ENCODE results near the gene ASIC4.

- no peak for TF ChIP-seq POLR2AphosphoS5 (IDR thresholded peaks at IDR 0.05)
- TF ChIP-seq, protein P1, sequence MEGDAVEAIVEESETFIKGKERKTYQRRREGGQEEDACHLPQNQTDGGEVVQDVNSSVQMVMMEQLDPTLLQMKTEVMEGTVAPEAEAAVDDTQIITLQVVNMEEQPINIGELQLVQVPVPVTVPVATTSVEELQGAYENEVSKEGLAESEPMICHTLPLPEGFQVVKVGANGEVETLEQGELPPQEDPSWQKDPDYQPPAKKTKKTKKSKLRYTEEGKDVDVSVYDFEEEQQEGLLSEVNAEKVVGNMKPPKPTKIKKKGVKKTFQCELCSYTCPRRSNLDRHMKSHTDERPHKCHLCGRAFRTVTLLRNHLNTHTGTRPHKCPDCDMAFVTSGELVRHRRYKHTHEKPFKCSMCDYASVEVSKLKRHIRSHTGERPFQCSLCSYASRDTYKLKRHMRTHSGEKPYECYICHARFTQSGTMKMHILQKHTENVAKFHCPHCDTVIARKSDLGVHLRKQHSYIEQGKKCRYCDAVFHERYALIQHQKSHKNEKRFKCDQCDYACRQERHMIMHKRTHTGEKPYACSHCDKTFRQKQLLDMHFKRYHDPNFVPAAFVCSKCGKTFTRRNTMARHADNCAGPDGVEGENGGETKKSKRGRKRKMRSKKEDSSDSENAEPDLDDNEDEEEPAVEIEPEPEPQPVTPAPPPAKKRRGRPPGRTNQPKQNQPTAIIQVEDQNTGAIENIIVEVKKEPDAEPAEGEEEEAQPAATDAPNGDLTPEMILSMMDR (IDR thresholded peaks at IDR 0.05) = no peak
Measured at GRCh38 chr2:219482674-219483405, 31.4 kb upstream of the ASIC4 start.

Data from esophagus muscularis mucosa (tissue), 3 donors.